Measurements from ENCODE around the gene SPATA25.

The SPATA25 gene

DNA sequence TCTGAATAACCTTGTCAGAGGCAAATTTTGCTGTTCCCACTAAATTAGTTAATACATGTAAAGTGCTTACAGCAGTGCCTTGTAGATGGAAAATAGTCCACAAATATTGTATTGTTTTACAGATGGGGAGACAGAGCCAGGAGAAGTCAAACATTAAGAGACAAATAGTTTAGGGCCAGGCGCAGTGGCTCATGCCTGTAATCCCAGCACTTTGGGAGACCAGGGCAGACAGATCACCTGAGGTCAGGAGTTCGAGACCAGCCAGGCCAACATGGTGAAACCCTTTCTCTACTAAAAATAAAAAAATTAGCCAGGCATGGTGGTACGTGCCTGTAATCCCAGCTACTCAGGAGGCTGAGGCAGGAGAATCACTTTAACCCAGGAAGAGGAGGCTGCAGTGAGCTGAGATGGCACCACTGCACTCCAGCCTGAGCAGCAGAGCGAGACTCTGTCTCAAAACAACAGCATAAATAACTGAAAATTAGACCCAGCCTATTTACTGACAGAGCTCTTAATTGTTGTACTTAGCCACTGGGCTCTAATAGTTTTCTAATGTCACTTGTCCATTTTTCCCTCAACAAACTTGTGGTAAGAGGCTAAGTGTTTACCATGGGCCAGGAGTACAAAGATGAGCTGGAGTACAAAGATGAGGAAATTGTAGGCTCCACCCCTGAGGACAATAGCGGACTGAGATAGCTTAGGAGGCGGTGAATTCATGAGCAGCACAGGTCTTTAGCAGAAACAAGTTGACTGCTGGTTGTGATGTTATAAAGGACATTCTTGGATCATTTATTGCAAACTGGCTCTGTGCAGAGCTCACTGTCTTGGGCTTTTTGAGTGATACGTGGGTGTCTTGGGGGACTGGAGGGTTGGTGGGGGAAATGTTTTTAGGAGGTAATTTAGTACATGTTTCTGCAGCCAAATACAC, 23.6 kb downstream of the SPATA25 start:
- no peak for DNase-seq

DNA sequence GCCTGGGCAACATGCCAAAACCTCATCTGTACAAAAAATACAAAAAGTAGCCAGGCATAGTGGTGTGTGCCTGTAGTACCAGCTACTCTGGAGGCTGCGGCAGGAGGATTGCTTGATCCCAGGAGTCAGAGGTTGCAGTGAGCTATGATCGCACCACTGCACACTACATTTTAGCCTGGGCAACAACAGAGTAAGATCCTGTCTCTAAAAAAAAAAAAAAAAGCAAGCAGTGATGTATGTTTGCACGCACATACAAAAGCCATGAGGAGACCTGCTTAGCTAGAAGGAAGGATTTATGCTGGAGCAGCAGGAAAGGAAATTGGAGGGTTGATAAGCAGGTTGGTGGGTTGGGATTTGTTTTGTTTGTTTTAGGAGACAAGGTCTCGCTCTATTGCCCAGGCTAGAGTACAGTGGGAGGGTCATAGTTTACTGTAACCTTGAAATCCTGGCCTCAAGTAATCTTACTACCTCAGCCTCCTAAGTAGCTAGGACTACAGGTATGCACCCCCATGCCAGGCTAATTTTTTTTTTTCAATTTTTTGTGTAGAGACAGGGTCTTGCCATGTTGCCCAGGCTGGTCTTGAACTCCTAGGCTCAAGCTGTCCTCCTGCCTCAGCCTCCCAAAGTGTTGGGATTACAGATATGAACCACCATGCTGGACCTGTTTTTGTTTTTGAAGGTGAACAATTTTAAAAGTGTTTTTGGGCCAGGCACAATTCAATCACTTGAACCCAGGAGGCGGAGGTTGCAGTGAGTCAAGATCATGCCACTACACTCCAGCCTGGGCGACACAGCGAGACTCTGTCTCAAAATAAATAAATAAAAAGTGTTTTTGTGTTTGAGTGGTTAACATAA, 26.0 kb downstream of the SPATA25 start:
- DNase-seq = no peak

DNA sequence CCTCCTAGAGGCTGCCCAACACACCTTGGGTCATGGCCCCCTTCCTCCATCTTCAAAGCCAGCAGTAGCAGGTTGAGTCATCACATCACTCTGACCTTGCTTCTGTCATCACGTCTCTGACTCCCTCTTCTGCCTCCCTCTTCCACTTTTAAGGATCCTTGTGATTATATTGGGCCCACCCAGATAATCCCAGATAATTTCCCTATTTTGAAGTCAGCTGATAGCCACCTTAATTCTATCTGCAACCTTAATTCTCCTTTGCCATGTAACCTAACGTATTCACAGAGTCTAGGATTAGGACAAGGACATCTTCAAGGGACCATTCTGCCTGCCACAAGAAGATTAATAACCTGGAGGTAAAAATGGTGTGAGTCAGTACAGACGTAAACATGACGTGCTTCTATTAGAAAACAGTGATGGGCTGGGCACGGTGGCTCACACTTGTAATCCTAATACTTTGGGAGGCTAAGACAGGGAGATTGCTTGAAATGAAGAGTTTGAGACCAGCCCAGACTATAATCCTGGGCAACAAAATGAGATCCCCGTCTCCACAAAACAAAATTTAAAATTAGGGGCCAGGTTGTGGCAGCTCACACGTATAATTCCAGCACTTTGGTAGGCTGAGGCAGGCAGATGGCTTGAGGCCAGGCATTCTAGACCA, 26.7 kb downstream of the SPATA25 start:
- DNase-seq = peak; percentile 35

DNA sequence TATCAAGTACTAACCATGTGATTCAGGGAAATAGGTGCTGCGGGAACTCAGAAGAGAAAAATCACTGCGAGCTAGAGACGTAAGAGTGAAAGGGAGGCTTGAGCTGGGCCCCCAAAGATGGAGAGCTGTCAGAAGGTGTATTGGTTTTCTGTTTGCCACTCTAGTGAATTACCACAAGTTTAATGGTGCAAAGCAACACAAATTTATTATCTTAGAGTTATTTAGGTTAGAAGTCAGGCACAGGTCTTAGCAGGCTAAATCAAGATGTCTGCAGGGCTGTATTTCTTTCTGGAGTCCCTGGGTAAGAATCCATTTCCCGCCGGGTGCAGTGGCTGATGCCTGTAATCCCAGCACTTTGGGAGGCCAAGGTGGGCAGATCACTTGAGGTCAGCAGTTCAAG, 27.5 kb downstream of the SPATA25 start:
- DNase-seq = no peak

DNA sequence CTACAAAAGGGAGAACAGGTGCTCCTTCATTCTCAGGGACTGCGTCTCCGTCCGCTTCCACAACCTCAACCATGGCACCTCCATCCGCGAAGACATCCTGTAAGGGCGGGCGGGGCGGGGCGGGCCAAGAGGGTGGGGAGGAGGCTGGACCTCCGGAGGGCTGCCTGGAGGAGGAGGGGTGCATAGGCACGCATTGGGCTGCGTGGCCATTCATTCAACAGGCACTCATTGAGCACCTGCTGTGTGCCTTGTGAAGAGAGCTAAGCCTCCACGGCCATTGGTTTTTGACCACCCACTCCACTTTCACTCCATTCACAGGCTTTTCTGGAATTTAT, 29.6 kb downstream of the SPATA25 start:
- DNase-seq = no peak

DNA sequence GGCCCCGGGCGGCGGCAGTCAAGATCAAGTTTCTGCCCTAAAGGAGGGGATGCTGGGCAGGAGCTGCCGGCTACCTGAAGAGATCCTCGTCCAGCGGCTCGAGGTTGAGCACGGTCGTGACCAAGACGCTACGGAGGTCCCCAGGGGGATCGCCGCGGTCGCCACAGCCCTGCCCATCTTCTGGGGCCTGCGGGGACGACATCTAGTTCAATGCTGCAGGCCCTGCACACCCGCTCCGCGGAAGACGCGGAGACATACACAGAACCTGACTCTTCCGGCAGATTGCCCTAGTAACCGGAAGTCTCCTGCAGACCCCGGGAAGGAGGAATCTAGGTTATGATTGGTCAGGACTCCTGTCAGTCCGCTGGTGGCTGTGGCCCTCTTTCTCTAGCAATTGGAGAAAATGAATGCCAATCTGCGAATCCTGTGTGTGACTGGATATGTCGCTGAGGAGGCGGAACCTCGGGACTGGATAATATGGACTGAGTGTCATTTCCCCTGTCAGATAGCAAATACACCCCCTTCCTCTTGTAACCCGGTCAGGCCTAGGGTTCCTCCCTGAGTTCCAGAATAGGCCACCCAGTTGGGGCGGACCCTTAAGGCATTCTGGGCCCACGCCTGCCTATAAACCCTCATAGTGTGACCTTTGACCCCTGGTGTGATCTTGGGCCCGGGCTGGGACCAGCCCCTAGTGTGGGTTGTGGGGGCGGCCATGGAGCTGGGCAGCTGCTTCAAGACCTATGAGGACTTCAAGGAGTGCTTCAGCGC, 30.1 kb downstream of the SPATA25 start, which contains the start of the genes ACOT8 and ZSWIM3:
ACOT8 (minus strand) TSS at position 279 of the 768 bp plus-strand sequence; CDS start at position 202, 77 bp downstream.
ZSWIM3 (plus strand) TSS at position 501 of the 768 bp plus-strand sequence; CDS start at position 713, 212 bp downstream.
- DNase-seq = peak; percentile 98

DNA sequence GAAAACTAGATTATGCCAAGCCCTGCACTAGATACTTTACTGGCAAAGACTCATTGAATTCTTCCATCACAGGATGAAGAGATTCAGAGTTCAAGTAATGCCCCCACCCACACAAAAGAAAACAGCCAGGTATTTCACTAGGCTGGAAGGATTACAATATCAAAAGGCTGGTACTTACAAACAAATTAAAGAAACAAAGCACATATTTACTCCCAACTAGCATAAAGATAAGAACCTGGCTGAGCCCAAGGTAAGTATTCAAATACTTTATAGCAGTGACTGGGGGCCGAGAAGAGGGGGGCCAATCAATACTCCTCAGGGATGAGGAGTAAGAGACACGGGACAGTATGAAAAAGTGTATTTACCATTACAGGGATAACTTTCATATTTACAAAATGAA, 33.9 kb downstream of the SPATA25 start:
- DNase-seq = no peak

DNA sequence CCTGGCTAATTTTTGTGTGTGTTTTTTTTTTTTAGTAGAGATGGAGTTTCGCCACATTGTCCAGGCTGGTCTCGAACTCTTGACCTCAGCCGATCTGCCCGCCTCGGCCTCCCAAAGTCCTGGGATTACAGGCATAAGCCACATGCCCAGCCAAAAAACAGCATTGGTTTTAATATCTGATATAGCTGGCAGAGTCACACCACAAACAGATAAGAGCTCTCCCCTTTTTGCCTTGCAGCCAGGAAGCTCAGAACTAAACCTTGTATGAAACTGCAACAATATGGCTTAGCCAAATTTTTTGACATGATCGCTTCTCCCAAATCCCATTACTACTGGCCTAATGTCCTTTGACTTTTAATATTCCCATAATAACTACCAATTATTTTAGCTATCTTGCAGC, 35.1 kb downstream of the SPATA25 start:
- no peak for DNase-seq

DNA sequence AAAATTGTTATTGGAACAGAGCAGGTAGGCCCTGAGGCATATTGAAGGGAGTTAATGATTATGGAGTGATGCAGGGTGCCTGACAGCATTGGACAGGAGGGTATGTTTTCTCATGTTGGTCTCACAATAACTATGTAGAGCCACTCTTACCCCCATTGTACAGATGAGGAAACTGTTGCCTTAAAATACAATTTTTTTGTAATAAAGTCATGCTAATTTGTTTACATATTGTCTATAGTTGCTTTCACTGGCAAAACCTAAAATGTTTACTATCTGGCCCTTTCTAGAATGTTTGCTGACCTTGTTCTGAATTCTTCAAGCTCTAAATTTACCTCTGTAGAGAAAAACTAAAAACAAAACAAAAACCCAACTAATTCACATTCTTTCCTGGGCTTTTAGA, 35.9 kb downstream of the SPATA25 start:
- DNase-seq = no peak

DNA sequence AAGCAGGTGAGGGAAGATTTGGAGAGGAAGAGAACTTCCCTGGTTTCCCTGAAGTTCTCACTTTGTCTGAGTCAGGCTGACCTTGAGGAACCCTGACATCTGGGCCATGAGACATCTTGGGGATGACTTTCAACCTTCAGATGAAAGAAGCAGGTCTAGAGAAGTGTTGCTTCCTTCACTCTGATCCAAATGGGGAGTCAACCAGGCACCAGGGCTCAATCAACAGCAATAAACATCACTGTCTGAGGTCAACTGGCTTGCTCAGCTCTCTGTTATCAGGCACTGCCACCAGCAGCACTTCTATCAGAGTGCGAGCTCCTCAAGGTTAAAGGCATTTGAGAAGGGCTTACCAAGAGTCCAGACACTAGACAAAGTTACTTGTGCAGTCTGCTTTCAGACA, 36.5 kb downstream of the SPATA25 start:
- no peak for DNase-seq

DNA sequence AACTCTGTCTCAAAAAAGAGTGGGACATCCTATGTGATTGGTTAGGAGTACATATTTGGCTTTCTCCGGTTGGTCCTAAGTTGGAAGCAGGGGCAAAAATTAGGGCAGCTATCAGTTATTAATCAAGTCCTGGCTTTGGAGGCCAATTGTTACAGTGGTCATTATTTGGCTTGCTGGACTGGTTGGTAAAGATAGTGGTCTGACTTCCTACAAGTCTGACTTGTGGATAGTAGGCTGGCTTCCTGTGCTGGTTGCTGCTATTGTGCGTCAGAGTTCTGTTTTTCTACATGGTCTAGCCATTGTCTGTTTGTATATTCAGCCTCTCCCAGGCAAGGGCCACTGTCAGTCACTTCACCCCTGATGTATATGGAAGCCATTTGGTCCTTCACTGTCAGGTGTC, 37.2 kb downstream of the SPATA25 start:
- no peak for DNase-seq

DNA sequence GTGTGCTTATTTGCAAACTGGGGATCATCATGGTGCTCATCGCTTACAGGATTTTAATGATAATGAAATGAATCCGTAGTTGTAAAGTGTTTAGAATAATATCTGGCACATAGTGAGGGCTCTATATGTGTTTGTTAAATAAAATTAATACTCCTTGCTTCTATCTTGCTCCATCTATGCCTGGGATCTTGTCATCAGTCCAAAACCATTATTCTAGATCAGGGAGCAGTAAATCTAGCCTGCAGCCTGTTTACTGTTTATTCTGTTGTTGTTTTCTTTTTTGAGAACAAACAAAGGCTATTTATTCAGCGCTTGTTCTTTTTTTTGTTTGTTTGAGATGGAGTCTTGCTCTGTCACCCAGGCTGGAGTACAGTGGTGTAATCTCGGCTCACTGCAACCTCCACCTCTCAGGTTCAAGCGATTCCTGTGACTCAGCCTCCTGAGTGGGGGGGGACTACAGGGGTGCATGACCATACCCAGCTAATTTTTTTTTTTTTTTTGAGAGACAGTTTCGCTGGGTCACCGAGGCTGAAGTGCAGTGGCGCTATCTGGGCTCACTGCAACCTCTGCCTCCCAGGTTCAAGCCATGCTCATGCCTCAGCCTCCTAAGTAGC, 38.3 kb downstream of the SPATA25 start:
- DNase-seq = no peak

DNA sequence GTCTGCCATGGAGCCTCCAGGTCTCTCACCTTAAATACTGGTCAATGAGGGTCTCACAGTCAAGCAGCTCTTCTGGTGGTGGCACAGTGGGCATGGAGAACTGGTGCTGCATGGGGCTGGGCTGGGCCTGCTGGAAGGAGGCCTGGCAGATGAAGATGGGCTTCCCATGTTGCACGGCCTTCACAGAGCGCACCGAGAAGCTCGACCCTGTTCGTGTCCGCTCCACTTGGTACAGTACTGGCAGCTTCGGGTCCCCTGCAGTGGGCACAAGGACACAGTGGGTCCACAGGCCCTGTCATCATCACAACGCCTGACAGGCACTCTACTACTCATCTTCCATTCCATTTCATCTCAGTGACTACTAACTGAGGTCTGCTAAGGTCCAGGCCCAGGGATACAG, 39.0 kb downstream of the SPATA25 start:
- no peak for DNase-seq

DNA sequence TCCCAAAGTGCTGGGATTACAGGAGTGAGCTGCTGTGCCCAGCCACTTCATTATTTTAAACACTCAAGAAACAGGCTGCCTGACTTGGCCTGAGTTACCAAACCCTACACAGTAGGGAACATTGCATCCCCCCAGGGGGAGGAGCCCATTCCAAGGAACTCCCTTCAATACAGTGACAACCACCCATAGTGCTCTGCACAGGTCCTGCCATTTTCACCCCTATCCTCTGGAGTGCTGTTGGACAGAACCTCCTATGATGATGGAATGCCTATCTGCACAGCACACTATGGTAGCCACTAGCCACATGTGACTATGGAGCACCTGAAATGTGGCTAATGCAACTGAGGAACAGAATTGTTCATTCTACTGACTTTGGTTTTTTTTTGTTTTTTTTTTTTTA, 42.0 kb downstream of the SPATA25 start:
- no peak for DNase-seq

DNA sequence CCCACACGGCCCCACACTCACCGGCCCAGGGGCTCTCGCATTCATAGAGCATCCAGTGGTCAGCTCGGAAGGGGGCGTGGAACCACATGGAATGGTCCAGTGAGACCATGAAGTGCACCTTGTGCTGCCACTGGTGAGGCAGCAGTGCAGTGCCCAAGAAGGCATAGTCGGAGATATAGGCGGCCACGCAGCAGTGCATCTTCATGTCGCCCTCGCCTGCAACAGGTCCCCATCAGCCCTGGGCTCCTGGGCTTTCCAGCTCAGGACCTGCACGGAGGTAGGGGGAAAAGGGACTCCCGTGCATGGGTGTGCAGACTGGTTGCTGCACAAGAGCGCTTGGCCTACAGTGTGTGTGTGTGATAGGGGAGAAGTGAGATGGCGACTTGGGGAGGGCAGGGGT, 43.9 kb downstream of the SPATA25 start:
- DNase-seq = no peak

DNA sequence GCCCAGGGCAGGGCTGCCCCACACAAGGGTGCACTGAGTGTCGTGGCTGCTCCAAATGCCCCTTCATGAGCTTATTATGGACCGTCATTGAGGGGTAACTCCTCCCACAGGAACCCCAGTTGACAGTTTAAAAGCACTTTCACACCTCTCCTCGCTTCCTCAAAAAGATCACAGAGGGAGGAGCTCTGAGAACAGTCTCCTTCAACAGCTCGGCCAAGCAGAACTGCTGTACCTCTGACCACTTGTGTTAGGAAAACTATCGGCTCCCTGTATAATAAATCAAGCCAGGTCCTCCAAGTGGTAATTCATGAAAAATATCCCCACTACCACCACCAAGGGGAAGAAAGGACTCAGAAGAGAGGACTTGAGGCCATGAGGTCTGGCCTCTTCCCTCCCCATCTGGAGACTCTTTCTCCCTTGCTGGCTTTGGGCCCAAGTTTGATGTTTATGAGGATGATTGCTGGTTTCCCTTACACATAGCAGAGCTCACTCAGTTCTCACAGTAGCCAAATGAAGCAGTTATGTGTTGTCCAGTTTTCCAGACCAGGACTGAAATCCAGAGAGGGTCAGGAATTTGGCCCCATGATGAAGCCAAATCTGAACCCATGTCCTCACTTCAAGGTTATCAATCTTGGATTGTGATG, 45.1 kb downstream of the SPATA25 start:
- no peak for DNase-seq

DNA sequence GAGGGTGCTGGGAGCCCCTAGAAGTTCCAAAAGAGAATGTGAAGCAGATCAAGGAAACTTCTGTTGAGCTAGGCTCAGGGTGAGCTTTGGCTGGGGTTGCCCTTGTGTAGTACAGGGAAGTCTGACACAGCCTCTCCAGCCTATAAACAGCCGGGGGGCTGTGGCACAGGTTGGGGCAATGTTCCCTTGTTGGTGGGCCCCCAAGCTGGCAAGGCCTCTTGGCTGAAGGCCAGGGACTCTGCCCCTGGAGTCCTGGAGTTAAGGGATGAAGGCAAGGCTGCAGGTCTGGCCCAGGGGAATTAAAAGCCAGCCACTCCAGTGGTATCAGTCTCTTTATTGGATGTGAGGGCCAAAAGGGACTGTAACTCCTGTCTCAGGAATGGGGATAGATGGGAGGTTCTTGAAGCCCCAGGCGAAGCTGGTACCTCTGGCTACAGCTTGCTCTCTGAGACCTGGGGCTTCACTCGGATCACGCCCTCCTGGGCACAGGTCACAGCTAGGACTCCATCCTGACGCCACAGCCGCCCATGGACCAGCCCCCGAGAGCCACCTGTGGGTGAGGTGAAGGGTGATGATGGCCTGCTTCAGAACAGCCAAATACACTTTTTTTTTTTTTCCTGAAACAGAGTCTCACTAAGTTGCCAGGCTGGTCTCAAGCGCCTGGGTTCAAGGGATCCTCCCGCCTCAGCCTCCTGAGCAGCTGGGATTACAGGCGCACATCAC, 45.9 kb downstream of the SPATA25 start:
- no peak for DNase-seq

DNA sequence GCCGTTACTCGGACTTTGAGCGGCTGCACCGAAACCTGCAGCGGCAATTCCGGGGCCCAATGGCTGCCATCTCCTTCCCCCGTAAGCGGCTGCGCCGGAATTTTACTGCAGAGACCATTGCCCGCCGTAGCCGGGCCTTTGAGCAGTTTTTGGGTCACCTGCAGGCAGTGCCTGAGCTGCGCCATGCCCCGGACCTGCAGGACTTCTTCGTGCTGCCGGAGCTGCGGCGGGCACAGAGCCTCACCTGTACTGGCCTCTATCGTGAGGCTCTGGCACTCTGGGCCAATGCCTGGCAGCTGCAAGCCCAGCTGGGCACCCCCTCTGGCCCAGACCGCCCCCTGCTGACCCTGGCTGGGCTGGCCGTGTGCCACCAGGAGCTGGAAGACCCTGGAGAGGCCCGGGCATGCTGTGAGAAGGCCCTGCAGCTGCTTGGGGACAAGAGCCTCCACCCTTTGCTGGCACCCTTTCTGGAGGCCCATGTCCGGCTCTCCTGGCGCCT, 46.7 kb downstream of the SPATA25 start:
- no peak for DNase-seq

DNA sequence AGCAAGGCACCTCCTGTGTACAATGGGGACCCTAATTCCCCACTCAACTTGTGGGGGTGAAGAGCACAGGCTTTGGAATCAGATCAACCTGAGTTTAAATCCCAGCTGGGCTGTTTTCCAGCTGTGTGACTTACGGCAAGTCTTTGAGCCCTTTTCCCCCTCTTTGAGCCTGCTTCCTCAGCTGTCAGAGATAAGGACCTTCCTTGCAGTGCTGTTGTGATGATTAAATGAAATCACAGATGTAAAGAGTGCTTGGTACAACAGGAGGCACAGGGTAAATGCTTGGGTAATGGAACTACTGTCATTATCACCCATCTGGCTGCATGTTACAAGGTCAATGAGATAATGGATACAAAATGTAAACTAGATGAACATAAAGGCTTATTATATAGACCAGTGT, 50.6 kb downstream of the SPATA25 start:
- no peak for DNase-seq
